ENCODE data around the gene FAM234B.
"Not testable (repeated sequence)": the region's sequence is repeated elsewhere in the genome, so short reads cannot be mapped to it uniquely, and the experiment has no call there.

Gene FAM234B

GRCh38 chr12:13027032-13027431 lies 17.1 kb upstream of the FAM234B start:
- no peaks in the 10 kb centered on the region for H3K4me1 ChIP-seq (ENCODE audit: control insufficient read depth, insufficient read depth, low read length)
- H3K9me3 ChIP-seq (ENCODE audit: control insufficient read depth, low read length), result no peaks in the 10 kb centered on the region
- H3K9ac ChIP-seq (ENCODE audit: low read length), result no peak overlapping the region
- H3K27me3 ChIP-seq (ENCODE audit: control insufficient read depth, insufficient read depth, low read length), result peaks cover 31% of the 10 kb centered on the region
- H3K36me3 ChIP-seq (ENCODE audit: control insufficient read depth, insufficient read depth, low read length), result no peaks in the 10 kb centered on the region
- no peak overlapping the region for H3K4me3 ChIP-seq (ENCODE audit: low read length)

GRCh38 chr12:13027508-13027907 lies 16.7 kb upstream of the FAM234B start:
- Histone ChIP-seq H3K9me3 (ENCODE audit: control insufficient read depth, low read length) (no peaks in the 10 kb centered on the region), H3K4me1 (ENCODE audit: control insufficient read depth, insufficient read depth, low read length) (no peaks in the 10 kb centered on the region), H3K27me3 (ENCODE audit: control insufficient read depth, insufficient read depth, low read length) (peaks cover 34% of the 10 kb centered on the region), H3K9ac (ENCODE audit: low read length) (no peak overlapping the region), H3K4me3 (ENCODE audit: low read length) (no peak overlapping the region), H3K36me3 (ENCODE audit: control insufficient read depth, insufficient read depth, low read length) (no peaks in the 10 kb centered on the region)

- Histone ChIP-seq H3K27me3 (ENCODE audit: control insufficient read depth, insufficient read depth, low read length) (peaks cover 34% of the 10 kb centered on the region), H3K36me3 (ENCODE audit: control insufficient read depth, insufficient read depth, low read length) (no peaks in the 10 kb centered on the region), H3K9ac (ENCODE audit: low read length) (no peak overlapping the region)
Measured at GRCh38 chr12:13028825-13029570, 15.2 kb upstream of the FAM234B start.

GRCh38 chr12:13030541-13031291 lies 13.5 kb upstream of the FAM234B start:
- Histone ChIP-seq H3K4me1 (ENCODE audit: control insufficient read depth, insufficient read depth, low read length) (no peaks in the 10 kb centered on the region), H3K4me3 (ENCODE audit: low read length) (no peak overlapping the region), H3K36me3 (ENCODE audit: control insufficient read depth, insufficient read depth, low read length) (no peaks in the 10 kb centered on the region), H3K9ac (ENCODE audit: low read length) (no peak overlapping the region), H3K9me3 (ENCODE audit: control insufficient read depth, low read length) (no peaks in the 10 kb centered on the region), H3K27me3 (ENCODE audit: control insufficient read depth, insufficient read depth, low read length) (peaks cover 38% of the 10 kb centered on the region)

More at GRCh38 chr12:13028825-13029570, 15.2 kb upstream of the FAM234B start:
- H3K9me3 ChIP-seq (ENCODE audit: control insufficient read depth, low read length), result no peaks in the 10 kb centered on the region
- no peak overlapping the region for H3K4me3 ChIP-seq (ENCODE audit: low read length)
- no peaks in the 10 kb centered on the region for H3K4me1 ChIP-seq (ENCODE audit: control insufficient read depth, insufficient read depth, low read length)

GRCh38 chr12:13032164-13032563 lies 12.0 kb upstream of the FAM234B start:
- no peaks in the 10 kb centered on the region for H3K4me1 ChIP-seq (ENCODE audit: control insufficient read depth, insufficient read depth, low read length)
- no peak overlapping the region for H3K9ac ChIP-seq (ENCODE audit: low read length)
- no peak overlapping the region for H3K4me3 ChIP-seq (ENCODE audit: low read length)
- H3K9me3 ChIP-seq (ENCODE audit: control insufficient read depth, low read length), result no peaks in the 10 kb centered on the region
- H3K27me3 ChIP-seq (ENCODE audit: control insufficient read depth, insufficient read depth, low read length), result peaks cover 36% of the 10 kb centered on the region
- H3K36me3 ChIP-seq (ENCODE audit: control insufficient read depth, insufficient read depth, low read length), result no peaks in the 10 kb centered on the region

GRCh38 chr12:13033476-13033875 lies 10.7 kb upstream of the FAM234B start:
- Histone ChIP-seq H3K4me3 (ENCODE audit: low read length) (no peak overlapping the region), H3K4me1 (ENCODE audit: control insufficient read depth, insufficient read depth, low read length) (no peaks in the 10 kb centered on the region), H3K9me3 (ENCODE audit: control insufficient read depth, low read length) (no peaks in the 10 kb centered on the region), H3K36me3 (ENCODE audit: control insufficient read depth, insufficient read depth, low read length) (no peaks in the 10 kb centered on the region), H3K27me3 (ENCODE audit: control insufficient read depth, insufficient read depth, low read length) (peaks cover 39% of the 10 kb centered on the region), H3K9ac (ENCODE audit: low read length) (no peak overlapping the region)

GRCh38 chr12:13035335-13035734 lies 8.8 kb upstream of the FAM234B start:
- H3K4me1 ChIP-seq (ENCODE audit: control insufficient read depth, insufficient read depth, low read length); H3K9me3 ChIP-seq (ENCODE audit: control insufficient read depth, low read length); H3K4me3 ChIP-seq (ENCODE audit: low read length); H3K9ac ChIP-seq (ENCODE audit: low read length); H3K36me3 ChIP-seq (ENCODE audit: control insufficient read depth, insufficient read depth, low read length): not testable (repeated sequence)
- H3K27me3 ChIP-seq (ENCODE audit: control insufficient read depth, insufficient read depth, low read length), result peaks cover 48% of the 10 kb centered on the region

- no peaks in the 10 kb centered on the region for H3K36me3 ChIP-seq (ENCODE audit: control insufficient read depth, insufficient read depth, low read length)
- no peak overlapping the region for H3K4me3 ChIP-seq (ENCODE audit: low read length)
- no peaks in the 10 kb centered on the region for H3K9me3 ChIP-seq (ENCODE audit: control insufficient read depth, low read length)
- no peaks in the 10 kb centered on the region for H3K4me1 ChIP-seq (ENCODE audit: control insufficient read depth, insufficient read depth, low read length)
- H3K9ac ChIP-seq (ENCODE audit: low read length), result no peak overlapping the region
- H3K27me3 ChIP-seq (ENCODE audit: control insufficient read depth, insufficient read depth, low read length), result peaks cover 43% of the 10 kb centered on the region
Measured at GRCh38 chr12:13036881-13037280, 7.3 kb upstream of the FAM234B start.

- H3K4me1 ChIP-seq (ENCODE audit: control insufficient read depth, insufficient read depth, low read length), result no peaks in the 10 kb centered on the region
- H3K36me3 ChIP-seq (ENCODE audit: control insufficient read depth, insufficient read depth, low read length), result no peaks in the 10 kb centered on the region
- H3K4me3 ChIP-seq (ENCODE audit: low read length), result no peak overlapping the region
- H3K27me3 ChIP-seq (ENCODE audit: control insufficient read depth, insufficient read depth, low read length), result peaks cover 47% of the 10 kb centered on the region
- no peak overlapping the region for H3K9ac ChIP-seq (ENCODE audit: low read length)
- H3K9me3 ChIP-seq (ENCODE audit: control insufficient read depth, low read length), result no peaks in the 10 kb centered on the region
Measured at GRCh38 chr12:13038491-13039161, 5.6 kb upstream of the FAM234B start.

GRCh38 chr12:13039328-13039956 lies 4.7 kb upstream of the FAM234B start:
- H3K9ac ChIP-seq (ENCODE audit: low read length), result no peak overlapping the region
- peaks cover 4% of the 10 kb centered on the region for H3K4me1 ChIP-seq (ENCODE audit: control insufficient read depth, insufficient read depth, low read length)

GRCh38 chr12:13041224-13041623 lies 3.0 kb upstream of the FAM234B start:
- H3K9me3 ChIP-seq (ENCODE audit: control insufficient read depth, low read length), result no peaks in the 10 kb centered on the region
- H3K4me3 ChIP-seq (ENCODE audit: low read length), result no peak overlapping the region
- H3K4me1 ChIP-seq (ENCODE audit: control insufficient read depth, insufficient read depth, low read length), result peaks cover 8% of the 10 kb centered on the region
- no peak overlapping the region for H3K9ac ChIP-seq (ENCODE audit: low read length)
- peaks cover 53% of the 10 kb centered on the region for H3K27me3 ChIP-seq (ENCODE audit: control insufficient read depth, insufficient read depth, low read length)
- H3K36me3 ChIP-seq (ENCODE audit: control insufficient read depth, insufficient read depth, low read length), result no peaks in the 10 kb centered on the region

More at GRCh38 chr12:13039328-13039956, 4.7 kb upstream of the FAM234B start:
- H3K9me3 ChIP-seq (ENCODE audit: control insufficient read depth, low read length), result no peaks in the 10 kb centered on the region
- H3K27me3 ChIP-seq (ENCODE audit: control insufficient read depth, insufficient read depth, low read length), result peaks cover 52% of the 10 kb centered on the region
- no peaks in the 10 kb centered on the region for H3K36me3 ChIP-seq (ENCODE audit: control insufficient read depth, insufficient read depth, low read length)
- H3K4me3 ChIP-seq (ENCODE audit: low read length), result no peak overlapping the region

All from mucosa of stomach (tissue), 1 donor.